Colonic mucosa (tissue), 4 donors: ENCODE measurements around the gene RAP1GAP2. TPM values are rescaled to one million over a fixed set of nuclear protein-coding genes. Genes with fewer than 3 reads are reported as not detected.

Experiments used
- DNase-seq: peaks from one replicate; pipeline ENCODE4 v3.0.0-alpha.2; 2020
- H3K27ac ChIP-seq: fragments of 200-600 bp; one replicate; pipeline ENCODE4 v1.8.0; 2021
- H3K27me3 ChIP-seq: fragments of 200-600 bp; one replicate; pipeline ENCODE4 v1.8.0; 2021
- H3K36me3 ChIP-seq: fragments of 200-600 bp; one replicate; pipeline ENCODE4 v1.8.0; 2021
- H3K4me1 ChIP-seq: fragments of 200-600 bp; one replicate; pipeline ENCODE4 v1.8.0; 2021; ENCODE audit warnings: mild to moderate bottlenecking
- H3K4me3 ChIP-seq: fragments of 200-600 bp; one replicate; pipeline ENCODE4 v1.8.0; 2021
- H3K9ac ChIP-seq, 2 donors: one replicate each; pipeline ENCODE4 v1.7.0; 2013; ENCODE audit warnings: control low read depth in 2 of 2, low read depth in 2 of 2, low read length in 2 of 2
- H3K9me3 ChIP-seq: fragments of 200-600 bp; one replicate; pipeline ENCODE4 v1.8.0; 2021
- intact Hi-C: fragments of 100-400 bp; cut with DNase I; formaldehyde crosslinking; loops from one replicate; pipeline ENCODE4 v1.14.1; 2022
- total RNA-seq, 2 donors: library from RNA; stranded (reverse); fragmentation: NEBNext Ultra II Directional in 1 of 2; extraction: Animal tissue kit (Norgen Biotek cat#: 25700) in 1 of 2; gene quantifications; one replicate each; pipeline ENCODE4 v1.2.1, GENCODE V29; 2021
- TF ChIP-seq, protein P1 (sequence below): fragments of 200-600 bp; IDR thresholded peaks from one replicate; pipeline ENCODE4 v1.8.0; 2022; ENCODE audit warnings: antibody characterized with exemption, mild to moderate bottlenecking
- donor health status: healthy.
- donor health status: DM: no; HTN: no; CAD: no.
- donor health status: DM: no; HTN: no; CAD: no.

Gene RAP1GAP2
- total RNA-seq, 2 donors from 2014 or later, result 45.2 to 45.4 TPM

DNA sequence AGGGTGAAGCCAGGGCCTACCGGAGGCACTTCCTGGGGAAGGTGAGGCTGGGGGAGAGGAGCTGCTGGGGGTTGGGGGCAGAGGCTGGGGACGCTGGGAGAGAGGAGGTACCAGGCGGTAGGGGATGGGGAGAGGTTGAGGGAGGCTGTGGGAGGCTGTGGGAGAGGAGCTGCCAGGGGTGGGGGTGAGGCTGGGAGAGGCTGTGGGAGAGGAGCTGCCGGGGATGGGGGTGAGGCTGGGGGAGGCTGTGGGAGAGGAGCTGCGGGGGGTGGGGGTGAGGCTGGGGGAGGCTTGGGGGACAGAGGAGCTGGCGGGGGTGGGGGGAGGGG, 167.8 kb downstream of the RAP1GAP2 start:
- Histone ChIP-seq H3K9me3 (no peaks in the 10 kb centered on the region), H3K27ac (no peak overlapping the region), H3K9ac (no peak overlapping the region), H3K4me3 (no peak overlapping the region), H3K27me3 (no peaks in the 10 kb centered on the region), H3K4me1 (no peaks in the 10 kb centered on the region), H3K36me3 (no peaks in the 10 kb centered on the region)
- intact Hi-C loops, result no loop called here
- TF ChIP-seq, protein P1, sequence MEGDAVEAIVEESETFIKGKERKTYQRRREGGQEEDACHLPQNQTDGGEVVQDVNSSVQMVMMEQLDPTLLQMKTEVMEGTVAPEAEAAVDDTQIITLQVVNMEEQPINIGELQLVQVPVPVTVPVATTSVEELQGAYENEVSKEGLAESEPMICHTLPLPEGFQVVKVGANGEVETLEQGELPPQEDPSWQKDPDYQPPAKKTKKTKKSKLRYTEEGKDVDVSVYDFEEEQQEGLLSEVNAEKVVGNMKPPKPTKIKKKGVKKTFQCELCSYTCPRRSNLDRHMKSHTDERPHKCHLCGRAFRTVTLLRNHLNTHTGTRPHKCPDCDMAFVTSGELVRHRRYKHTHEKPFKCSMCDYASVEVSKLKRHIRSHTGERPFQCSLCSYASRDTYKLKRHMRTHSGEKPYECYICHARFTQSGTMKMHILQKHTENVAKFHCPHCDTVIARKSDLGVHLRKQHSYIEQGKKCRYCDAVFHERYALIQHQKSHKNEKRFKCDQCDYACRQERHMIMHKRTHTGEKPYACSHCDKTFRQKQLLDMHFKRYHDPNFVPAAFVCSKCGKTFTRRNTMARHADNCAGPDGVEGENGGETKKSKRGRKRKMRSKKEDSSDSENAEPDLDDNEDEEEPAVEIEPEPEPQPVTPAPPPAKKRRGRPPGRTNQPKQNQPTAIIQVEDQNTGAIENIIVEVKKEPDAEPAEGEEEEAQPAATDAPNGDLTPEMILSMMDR, result no peak
- DNase-seq, result no peak

DNA sequence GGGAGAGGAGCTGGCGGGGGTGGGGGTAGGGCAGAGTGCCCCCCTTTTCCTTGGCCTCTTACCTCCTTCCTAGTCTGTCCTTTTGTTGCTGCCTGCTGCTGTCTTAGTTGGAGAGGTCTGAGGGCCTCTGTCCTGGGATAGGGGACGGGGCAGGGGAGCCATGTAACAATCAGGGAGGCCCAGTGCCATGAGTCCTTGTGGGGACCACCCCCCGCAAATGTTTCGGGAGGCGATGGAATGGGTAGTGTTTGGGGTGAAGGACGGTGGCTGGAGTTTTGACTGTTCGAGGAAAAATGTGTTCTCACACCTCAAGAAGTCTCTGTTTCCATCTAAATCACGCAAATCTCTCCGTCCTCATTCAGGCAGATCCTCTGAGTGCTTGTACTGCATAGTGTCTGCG, 168.1 kb downstream of the RAP1GAP2 start:
- H3K27ac ChIP-seq, result no peak overlapping the region

DNA sequence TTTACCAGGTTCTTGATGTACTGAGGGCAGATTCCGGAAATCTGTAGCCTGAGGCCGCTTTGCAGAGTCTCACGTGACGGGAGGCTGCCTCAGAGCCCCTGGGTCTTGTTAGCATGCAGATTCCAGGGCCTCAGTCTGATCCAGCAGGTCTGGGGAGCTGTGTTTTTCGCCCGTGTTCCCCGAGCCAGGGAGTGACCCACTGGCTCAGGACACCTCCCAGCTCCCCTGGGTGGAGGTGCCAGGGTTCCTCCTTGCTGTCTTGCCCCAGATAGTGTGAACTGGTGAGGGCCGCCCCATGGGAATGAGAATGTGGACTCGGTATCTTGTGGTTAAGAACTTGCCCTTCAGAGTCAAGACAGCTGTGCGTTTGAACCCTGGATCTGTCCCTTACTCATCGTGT, 168.6 kb downstream of the RAP1GAP2 start:
- Histone ChIP-seq H3K4me3 (no peak overlapping the region), H3K27ac (no peak overlapping the region), H3K4me1 (no peaks in the 10 kb centered on the region), H3K9me3 (no peaks in the 10 kb centered on the region), H3K27me3 (no peaks in the 10 kb centered on the region), H3K36me3 (no peaks in the 10 kb centered on the region), H3K9ac (no peak overlapping the region)
- TF ChIP-seq, protein P1, result no peak
- no peak for DNase-seq
- intact Hi-C loops, result no loop called here

More for the DNA sequence above, 168.1 kb downstream of the RAP1GAP2 start:
- no peak for DNase-seq
- intact Hi-C loops, result no loop called here
- no peaks in the 10 kb centered on the region for H3K27me3 ChIP-seq
- no peak overlapping the region for H3K9ac ChIP-seq
- H3K4me3 ChIP-seq, result no peak overlapping the region
- TF ChIP-seq, protein P1, result no peak
- H3K36me3 ChIP-seq, result no peaks in the 10 kb centered on the region
- H3K9me3 ChIP-seq, result no peaks in the 10 kb centered on the region
- no peaks in the 10 kb centered on the region for H3K4me1 ChIP-seq

DNA sequence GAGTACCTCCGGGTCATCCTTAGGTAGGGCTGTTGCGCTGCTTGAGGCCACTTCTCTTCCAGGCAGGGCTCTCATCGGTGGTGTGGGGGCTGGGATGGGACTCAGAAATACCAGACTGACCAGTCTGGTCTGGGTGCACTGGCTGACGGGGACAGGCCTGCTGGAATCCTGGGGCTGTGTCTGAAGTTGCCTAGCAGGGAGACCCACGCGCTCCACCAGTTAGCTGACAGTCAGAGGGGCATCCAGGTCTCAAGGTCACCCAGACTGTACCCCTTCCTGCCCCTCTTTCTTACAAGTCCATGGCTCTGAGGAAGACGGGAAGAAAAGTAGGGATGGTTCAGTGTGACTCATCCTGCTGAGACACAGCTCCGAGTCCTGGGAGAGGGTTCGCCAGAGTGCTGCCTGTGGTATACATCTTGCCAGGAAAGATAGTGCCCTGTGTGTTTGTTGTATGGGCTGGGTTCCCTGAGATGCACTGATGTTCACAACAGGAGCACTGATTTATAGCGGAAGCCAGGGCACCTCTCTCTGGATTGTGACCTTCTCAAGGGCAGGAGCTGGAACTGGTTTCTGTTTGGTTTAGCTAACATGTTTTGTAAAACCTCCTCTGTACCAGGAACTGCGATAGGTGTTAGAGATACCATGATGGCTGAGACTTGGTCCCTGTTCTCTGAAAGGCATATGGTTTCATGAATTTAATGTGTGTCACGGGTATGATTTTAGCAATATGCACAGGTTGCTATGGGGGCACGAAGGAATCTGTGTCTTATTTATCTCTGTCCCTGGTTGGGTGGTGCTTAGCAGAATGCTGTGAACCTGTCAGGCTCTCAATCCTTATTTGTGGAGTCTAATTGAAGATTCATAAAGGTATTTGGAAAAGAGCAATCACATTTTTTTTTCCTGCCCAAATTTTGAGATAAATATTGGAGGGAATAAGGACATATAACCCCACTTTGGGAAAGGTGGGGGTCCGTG, 169.7 kb downstream of the RAP1GAP2 start:
- no peak for DNase-seq
- Histone ChIP-seq H3K27ac (no peak overlapping the region), H3K27me3 (no peaks in the 10 kb centered on the region), H3K9me3 (no peaks in the 10 kb centered on the region), H3K4me1 (no peaks in the 10 kb centered on the region), H3K36me3 (no peaks in the 10 kb centered on the region), H3K9ac (no peak overlapping the region), H3K4me3 (no peak overlapping the region)
- TF ChIP-seq, protein P1, result no peak
- intact Hi-C loops, result no loop called here

DNA sequence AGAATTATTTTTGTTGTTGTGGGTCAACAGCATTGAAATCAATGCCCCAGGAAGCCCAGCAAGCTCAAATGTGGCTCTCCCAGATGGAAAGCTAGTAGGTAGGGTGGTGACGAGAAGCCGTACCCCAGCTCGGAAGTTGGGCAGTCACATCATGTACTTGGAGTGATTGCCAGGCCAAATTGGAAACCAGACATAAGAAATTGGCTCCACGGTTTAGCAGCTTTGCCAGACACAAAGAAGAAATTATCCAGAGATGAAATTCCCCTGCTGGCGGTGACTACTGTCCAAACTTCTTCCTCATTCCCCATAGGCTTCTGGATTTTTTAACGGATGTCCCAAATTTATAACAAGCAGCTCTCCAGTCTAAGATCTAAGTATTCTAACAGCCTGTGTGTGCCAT, 171.3 kb downstream of the RAP1GAP2 start:
- DNase-seq, result no peak
- H3K36me3 ChIP-seq, result no peaks in the 10 kb centered on the region
- H3K27me3 ChIP-seq, result no peaks in the 10 kb centered on the region
- H3K9ac ChIP-seq, result no peak overlapping the region
- H3K4me1 ChIP-seq, result no peaks in the 10 kb centered on the region
- H3K27ac ChIP-seq, result no peak overlapping the region
- H3K9me3 ChIP-seq, result no peaks in the 10 kb centered on the region
- intact Hi-C loops, result no loop called here
- TF ChIP-seq, protein P1, result no peak
- no peak overlapping the region for H3K4me3 ChIP-seq
